ENCODE measurements around the gene DBP.

Gene DBP

DNA sequence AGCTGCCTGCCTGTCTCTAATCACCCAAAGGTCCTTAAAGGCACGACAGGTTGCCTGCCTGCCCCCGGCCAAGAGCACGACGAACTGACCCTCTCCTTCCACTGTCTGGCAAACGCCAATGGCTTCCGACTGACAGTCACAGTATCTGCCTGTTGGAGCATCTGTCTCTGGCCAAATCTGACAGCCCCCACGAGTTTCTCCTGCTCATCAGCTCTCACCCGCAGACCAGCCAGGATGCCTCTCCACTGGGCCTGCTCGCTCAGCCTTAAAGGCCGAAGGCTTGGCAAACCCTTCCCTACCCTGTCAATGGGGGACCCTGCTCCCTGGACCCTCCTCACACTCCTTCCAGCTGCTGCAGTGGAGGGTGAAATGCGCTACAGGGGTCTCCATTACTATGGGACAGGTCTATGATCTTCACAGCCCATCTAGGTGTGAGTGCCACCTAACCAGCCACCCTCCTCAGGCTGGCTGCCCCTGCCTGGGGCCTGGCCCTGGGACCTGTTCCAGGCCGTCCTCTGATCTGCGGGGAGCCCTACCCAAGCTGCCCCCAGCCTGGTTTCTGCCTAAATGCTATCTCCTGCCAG is 23.2 kb downstream of the DBP start:
- in situ Hi-C loops (cut with MboI; ENCODE audit: low sequenced_read_pairs): no loop called here

DNA sequence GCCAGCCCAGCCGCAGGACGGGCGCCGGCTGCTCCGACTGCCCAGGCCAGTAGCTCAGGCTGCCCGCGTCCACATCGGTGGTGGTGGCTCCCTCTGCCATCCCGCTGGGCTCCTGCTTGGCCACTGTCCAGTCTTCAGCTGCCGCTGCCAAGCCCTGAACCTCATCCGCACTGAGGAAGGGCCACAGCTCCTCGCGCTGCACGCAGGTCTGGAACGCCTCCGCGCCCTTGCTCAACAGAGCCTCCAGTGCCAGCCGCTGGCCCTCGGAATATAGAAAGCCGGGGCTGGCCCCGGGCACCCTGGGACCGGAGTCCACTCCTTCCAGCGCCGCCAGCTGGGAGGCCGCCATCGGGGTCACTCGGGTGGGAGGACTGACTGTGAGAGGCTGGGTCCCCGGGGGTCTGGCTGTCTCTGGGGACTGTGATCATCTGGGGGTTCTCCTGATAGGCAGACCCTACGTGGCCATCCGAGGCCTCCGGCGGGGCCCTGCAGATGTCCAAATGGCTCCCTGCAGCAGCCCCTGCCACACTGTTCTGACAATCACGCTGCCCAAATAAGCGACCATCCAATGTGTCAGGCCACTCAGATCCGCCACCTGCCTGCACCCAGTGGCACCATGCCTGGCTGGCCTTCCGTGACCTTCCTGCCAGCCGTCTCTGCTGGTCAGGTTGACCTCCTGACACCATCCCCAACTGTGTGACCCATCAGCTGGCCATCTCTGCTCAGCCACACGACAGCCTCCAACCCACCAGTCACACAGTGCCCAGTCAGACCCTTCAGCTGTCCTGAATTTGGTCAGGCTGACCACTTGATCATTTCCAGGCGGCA is 23.9 kb downstream of the DBP start:
- in situ Hi-C loops (cut with MboI; ENCODE audit: low sequenced_read_pairs): no loop called here

DNA sequence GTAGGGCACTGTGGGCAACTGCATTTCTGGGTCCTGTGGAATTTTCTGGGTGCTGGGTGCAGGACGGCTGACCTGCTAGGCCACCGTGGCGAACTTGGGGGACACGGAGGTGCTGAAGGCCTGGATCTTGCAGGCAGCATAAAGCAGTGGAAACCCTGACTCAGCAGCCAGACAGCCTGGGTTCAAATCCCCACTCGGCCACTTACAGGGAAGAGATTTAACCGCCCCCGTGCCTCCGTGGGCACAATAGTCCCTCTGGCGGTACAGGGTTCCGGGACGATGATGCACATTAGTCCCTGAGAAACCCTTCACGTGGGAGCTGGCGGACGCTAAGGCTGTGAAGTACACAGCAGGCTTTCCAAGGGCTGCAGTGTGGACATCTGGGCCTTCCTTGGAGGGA is 25.3 kb downstream of the DBP start:
- in situ Hi-C loops (cut with MboI; ENCODE audit: low sequenced_read_pairs): no loop called here

DNA sequence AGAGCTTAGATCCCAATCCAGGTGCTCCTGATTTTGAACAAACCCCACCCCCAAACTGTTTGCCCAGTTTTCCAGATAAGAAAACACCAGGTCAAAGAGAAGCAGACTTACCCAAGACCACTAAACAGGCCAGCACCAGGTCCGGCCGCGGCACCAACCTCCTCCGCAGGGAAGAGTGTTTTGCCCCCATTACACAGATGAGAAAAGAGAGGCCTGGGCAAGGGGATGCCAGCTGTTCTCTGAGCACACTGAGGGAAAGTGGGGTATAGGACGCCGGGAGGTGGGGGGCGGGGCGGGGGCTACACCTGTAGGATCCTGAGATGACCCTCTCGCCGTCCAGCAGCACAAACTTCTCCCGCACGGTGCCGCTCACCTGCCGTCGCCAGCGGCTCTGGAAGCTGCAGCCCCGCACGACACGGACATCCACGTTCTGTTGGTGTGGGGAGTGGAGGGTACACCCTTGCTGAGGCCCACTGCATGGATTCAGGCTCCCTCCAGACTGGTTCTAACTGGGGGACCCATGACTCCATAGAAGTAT is 27.5 kb downstream of the DBP start:
- in situ Hi-C loops (cut with MboI; ENCODE audit: low sequenced_read_pairs): no loop called here

GRCh38 chr19:48608798-48609263 is 28.3 kb downstream of the DBP start:
- in situ Hi-C loops (cut with MboI; ENCODE audit: low sequenced_read_pairs): no loop called here

- in situ Hi-C loops (cut with MboI; ENCODE audit: low sequenced_read_pairs): no loop called here
Observed at GRCh38 chr19:48607359-48607755, 29.8 kb downstream of the DBP start.

DNA sequence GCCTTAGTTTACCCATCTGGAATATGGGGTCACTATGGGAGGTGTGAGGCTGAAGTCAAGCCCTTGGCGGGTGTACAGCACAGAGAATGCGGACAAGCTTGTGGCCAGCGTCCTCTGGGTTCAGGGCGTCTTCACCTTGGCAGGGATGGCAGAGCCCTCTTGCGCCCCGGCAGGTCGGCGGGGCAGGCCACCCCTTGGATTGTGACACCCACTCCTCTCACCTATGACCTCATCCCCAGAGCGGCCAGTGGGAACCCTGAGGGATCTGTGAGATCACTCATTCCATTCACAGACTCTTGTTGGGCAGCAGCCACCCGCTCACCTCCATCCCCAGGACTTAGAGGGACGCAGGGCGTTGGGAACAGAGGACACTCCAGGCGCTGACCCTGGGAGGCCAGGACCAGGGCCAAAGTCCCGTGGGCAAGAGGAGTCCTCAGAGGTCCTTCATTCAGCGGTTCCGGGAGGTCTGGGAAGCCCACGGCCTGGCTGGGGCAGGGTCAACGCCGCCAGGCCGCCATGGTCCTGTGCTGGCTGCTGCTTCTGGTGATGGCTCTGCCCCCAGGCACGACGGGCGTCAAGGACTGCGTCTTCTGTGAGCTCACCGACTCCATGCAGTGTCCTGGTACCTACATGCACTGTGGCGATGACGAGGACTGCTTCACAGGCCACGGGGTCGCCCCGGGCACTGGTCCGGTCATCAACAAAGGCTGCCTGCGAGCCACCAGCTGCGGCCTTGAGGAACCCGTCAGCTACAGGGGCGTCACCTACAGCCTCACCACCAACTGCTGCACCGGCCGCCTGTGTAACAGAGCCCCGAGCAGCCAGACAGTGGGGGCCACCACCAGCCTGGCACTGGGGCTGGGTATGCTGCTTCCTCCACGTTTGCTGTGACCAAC is 30.5 kb downstream of the DBP start, which contains the start of gene SPACA4:
Gene SPACA4 (plus strand): TSS at position 280 of the 896 bp plus-strand sequence. CDS start 237 bp downstream, at position 517.
- in situ Hi-C loops (cut with MboI; ENCODE audit: low sequenced_read_pairs): no loop called here

DNA sequence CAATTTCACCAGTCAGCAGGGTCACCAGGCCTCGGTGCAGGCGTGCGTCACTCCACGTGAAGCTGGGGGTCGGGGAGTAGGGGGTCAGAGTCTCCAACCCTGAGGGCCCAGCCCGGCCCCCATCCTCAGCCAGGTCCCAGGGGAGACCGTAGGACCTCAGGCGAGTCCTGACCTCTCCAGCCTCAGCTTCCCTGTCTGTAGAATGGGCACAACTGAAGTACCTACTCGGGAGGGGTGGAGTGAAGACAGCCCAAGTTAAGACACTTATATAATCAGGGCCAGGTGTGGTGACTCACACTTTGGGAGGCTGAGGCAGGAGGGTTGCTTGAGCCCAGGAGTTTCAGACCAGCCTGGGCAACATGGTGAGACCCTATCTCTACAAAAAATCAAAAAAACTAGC is 33.3 kb downstream of the DBP start:
- in situ Hi-C loops (cut with MboI; ENCODE audit: low sequenced_read_pairs): no loop called here

- in situ Hi-C loops (cut with MboI; ENCODE audit: low sequenced_read_pairs): no loop called here
Observed at GRCh38 chr19:48603449-48603848, 33.7 kb downstream of the DBP start.

- in situ Hi-C loops (cut with MboI; ENCODE audit: low sequenced_read_pairs): no loop called here
Observed at GRCh38 chr19:48603001-48603400, 34.2 kb downstream of the DBP start.

DNA sequence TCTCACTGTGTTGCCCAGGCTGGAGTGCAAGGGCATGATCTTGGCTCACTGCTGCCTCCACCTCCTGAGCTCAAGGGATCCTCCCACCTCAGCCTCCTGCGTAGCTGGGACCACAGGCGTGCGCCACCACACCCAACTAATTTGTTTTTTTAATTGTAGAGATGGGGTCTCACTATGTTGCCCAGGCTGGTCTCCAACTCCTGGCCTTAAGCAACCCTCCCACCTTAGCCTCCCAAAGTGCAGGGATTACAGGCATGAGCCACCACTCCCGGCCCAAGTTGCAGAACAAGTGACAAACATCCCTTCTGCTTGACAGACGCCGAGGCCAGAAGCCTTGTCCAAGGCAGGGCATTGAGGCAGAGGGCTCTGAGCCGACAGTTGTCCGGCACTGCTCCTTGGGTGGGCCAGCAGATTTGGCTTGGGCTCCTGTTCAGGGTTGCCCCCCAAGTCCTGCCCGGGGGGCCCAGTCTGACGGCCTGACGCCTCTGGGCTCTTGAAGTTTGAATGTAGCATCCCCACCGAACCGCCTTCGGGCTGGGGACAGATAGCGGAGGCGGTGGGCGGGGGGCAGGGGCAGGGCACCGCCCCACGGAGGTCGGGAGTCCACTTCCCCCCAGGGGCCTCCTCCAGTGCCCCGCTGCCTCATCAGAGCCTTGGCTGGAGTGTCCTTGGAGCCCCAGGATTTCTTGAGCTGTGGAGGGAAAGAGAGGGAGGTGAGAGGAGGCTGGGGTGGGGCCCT is 36.3 kb downstream of the DBP start:
- in situ Hi-C loops (cut with MboI; ENCODE audit: low sequenced_read_pairs): no loop called here

DNA sequence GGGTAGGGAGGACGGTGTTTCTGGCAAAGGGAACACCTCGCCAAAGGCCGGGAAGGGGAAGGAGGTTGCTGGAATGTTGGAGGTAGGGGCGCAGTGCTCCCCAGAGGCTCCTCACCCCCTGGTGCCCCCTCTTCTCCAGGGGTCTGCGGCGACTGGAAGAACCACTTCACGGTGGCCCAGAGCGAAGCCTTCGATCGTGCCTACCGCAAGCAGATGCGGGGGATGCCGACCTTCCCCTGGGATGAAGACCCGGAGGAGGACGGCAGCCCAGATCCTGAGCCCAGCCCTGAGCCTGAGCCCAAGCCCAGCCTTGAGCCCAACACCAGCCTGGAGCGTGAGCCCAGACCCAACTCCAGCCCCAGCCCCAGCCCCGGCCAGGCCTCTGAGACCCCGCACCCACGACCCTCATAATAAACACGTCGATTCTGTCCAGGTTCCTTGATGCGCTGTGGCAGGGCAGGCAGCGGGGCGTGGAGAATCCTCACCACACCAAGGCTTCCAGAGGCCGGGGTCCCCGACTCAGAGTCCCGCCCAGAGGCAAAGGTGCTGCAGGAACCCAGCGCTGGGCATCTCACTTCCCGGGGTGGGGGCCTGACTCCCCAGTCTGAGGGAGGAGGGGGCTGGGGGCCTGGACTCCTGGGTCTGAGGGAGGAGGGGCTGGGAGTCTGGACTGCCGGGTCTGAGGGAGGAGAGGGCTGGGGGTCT is 38.0 kb downstream of the DBP start:
- in situ Hi-C loops (cut with MboI; ENCODE audit: low sequenced_read_pairs): no loop called here

DNA sequence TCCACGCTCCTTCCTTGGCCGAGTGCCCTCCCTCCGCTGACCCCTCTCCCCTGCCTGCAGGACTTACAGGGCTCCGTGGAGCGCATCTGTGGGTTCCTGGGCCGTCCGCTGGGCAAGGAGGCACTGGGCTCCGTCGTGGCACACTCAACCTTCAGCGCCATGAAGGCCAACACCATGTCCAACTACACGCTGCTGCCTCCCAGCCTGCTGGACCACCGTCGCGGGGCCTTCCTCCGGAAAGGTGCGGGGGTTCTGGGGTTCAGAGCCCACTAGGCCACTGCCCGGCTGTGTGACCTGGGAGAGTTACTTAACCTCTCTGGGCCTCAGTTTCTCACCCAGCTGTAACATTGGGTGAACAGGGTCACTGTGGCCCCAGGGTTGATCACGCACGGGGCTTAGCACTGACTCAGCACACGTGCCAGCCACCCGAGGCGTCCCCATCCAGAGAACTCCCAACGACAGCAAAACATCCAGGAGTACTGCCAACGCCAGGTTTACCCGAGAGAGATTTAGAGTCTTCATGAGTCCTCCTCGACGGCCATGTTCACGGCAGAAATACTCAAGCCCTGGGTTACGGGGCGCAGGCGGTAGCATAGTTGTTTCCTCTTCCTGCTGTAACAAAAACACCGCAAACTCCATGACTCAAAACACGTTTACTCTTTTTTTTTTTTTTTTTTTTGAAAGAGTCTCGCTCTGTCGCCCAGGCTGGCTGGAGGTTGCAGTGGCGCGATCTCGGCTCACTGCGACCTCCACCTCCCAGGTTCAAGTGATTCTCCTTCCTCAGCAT is 40.3 kb downstream of the DBP start:
- in situ Hi-C loops (cut with MboI; ENCODE audit: low sequenced_read_pairs): no loop called here

DNA sequence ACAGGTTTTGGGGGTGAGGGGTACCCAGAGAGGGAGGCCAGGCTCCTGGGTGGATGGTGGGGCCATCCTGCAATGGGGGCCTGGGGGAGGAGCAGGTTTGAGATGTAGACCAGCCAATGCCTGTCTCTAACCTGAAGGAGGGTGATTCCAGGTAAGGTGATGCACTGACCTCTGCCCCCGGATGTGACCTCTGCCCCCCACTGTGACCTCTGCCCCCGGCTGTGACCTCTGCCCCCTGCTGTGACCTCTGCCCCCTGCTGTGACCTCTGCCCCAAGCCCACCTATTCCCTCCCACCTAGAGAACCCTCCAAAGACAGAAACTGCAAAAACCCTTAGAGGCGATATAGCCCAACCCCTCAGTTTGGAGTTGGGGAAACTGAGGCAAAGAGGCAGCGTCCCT is 40.9 kb downstream of the DBP start:
- in situ Hi-C loops (cut with MboI; ENCODE audit: low sequenced_read_pairs): no loop called here

GRCh38 chr19:48595833-48596232 is 41.3 kb downstream of the DBP start:
- in situ Hi-C loops (cut with MboI; ENCODE audit: low sequenced_read_pairs): no loop called here

DNA sequence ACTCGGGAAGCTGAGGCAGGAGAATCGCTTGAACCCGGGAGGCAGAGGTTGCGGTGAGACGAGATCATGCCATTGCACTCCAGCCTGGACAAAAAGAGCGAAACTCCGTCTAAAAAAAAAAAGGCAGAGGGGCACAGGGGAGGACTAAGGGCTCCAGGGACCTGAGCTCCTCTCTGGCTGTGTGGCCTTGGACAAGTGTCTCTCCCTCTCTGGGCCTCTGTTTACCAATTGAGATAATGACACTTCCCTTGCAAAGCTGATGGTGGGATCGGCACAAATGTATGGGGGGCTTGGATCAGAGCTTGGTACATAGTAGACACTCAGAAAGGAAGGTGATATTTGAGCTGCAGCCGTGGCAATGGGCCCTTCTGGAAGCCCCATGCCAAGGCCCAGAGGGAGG is 42.0 kb downstream of the DBP start:
- in situ Hi-C loops (cut with MboI; ENCODE audit: low sequenced_read_pairs): no loop called here

DNA sequence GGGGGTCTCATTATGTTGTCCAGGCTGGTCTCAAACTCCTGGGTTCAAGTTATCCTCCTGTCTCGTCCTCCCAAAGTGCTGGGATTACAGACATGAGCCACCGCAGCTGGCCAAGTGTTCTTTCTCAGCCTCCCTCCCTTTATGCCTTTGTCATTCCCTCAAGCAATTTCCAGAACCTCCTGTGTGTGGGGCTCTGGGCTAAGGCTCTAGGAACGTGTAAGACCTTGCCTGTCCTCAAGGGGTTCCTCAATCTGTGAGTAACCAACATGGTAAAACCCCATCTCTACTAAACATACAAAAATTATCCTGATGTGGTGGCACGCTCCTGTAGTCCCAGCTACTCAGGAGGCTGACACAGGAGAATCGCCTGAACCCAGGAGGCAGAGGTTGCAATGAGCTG is 46.2 kb downstream of the DBP start:
- in situ Hi-C loops (cut with MboI; ENCODE audit: low sequenced_read_pairs): no loop called here

DNA sequence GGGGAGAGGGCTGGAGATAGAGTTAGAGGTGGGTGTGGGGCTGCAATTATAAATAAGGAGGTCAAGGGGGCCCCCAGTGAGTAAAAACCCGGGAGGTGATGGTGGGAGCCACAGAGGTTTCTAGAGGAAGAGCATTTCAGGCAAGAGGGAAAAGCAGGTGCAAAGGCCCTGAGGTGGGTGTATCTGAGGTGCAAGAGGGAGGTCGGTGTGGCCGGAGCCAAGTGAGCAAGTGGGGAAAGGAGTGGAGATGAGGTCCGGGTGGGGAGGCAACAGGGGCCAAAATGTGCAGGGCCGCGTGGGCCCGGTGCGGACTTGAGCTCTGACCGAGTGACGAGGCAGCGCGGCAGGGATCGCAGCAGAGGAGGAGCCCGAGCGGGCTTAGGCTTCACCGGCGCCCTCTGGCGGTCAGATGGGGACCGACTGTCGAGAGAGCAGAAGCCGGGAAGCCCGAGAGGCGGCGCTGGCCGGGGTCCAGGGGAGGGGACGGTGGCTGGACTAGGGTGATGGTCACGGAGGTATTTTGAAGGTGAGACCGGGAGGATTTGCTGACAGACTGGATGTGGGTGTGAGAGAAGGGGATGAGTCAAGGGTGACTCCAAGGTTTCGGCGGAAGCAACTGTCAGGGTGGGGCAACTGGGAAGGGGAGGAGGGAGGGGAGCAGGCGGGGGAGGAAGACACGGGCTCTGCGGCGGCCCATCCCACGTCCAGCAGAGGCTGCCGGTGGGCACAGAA is 48.3 kb downstream of the DBP start:
- in situ Hi-C loops (cut with MboI; ENCODE audit: low sequenced_read_pairs): no loop called here

All from hTERT RPE-1 (cell line).